LoVo (cell line): ENCODE data around the gene SCAMP4.
A peak's percentile ranks its signal among the peaks of the same experiment; 100 is the strongest.
"Not testable (repeated sequence)": the region's sequence is repeated elsewhere in the genome, so short reads cannot be mapped to it uniquely, and the experiment has no call there.

Source experiments
- DNase-seq: peaks from one replicate; pipeline ENCODE4 v3.0.0-alpha.2; 2016; ENCODE audit warnings: low spot score

Gene SCAMP4

GRCh38 chr19:1882786-1883692, 22.2 kb upstream of the SCAMP4 start:
- DNase-seq = no peak

GRCh38 chr19:1883784-1884183, 21.4 kb upstream of the SCAMP4 start:
- no peak for DNase-seq

- no peak for DNase-seq
These were observed 20.9 kb upstream of the SCAMP4 start for GRCh38 chr19:1884291-1884718.

- no peak for DNase-seq
These were observed 20.4 kb upstream of the SCAMP4 start for GRCh38 chr19:1884719-1885334.

GRCh38 chr19:1885398-1886119, 19.6 kb upstream of the SCAMP4 start, which contains the start of gene ABHD17A:
Gene ABHD17A, minus strand, starts transcription at chr19:1885496. Its CDS starts 3,930 bp downstream, at chr19:1881566.
- DNase-seq = peak; percentile 91

GRCh38 chr19:1886360-1886759, 18.8 kb upstream of the SCAMP4 start:
- DNase-seq = not testable (repeated sequence)

GRCh38 chr19:1888385-1888784, 16.8 kb upstream of the SCAMP4 start:
- no peak for DNase-seq

GRCh38 chr19:1889907-1890306, 15.3 kb upstream of the SCAMP4 start:
- DNase-seq = no peak

GRCh38 chr19:1893791-1894190, 11.4 kb upstream of the SCAMP4 start:
- DNase-seq = no peak

- no peak for DNase-seq
These were observed 8.7 kb upstream of the SCAMP4 start for GRCh38 chr19:1896508-1896907.

GRCh38 chr19:1901940-1902404, 3.2 kb upstream of the SCAMP4 start:
- DNase-seq = no peak

GRCh38 chr19:1902923-1903322, 2.3 kb upstream of the SCAMP4 start:
- DNase-seq = no peak

GRCh38 chr19:1904860-1905109, 414 bp upstream of the SCAMP4 start:
- no peak for DNase-seq

- no peak for DNase-seq
These were observed 720 bp downstream of the SCAMP4 start for GRCh38 chr19:1905863-1906375.

- no peak for DNase-seq
These were observed 1.9 kb downstream of the SCAMP4 start for GRCh38 chr19:1906985-1907562.

- no peak for DNase-seq
These were observed 2.6 kb downstream of the SCAMP4 start for GRCh38 chr19:1907563-1908363.

- DNase-seq = no peak
These were observed 3.1 kb downstream of the SCAMP4 start for GRCh38 chr19:1908364-1908678.

GRCh38 chr19:1909761-1910080, 4.5 kb downstream of the SCAMP4 start:
- no peak for DNase-seq

- no peak for DNase-seq
These were observed 5.0 kb downstream of the SCAMP4 start for GRCh38 chr19:1910177-1910576.

GRCh38 chr19:1911098-1911497, 5.9 kb downstream of the SCAMP4 start:
- no peak for DNase-seq

- peak; percentile 33 for DNase-seq
These were observed 6.8 kb downstream of the SCAMP4 start for GRCh38 chr19:1911995-1912394.
